WERI-Rb-1 (cell line): ENCODE data around the gene CCDC68.

Experiments used
- DNase-seq: peaks from one replicate; pipeline ENCODE4 v3.0.0-alpha.2; 2020
- H3K27ac ChIP-seq: fragments of 250-450 bp; sonication (Bioruptor Pico); 2 replicates; pipeline ENCODE4 v1.5.1; 2020; ENCODE audit warnings: mild to moderate bottlenecking, moderate library complexity
- H3K27me3 ChIP-seq: fragments of 250-450 bp; sonication (Bioruptor Pico); 2 replicates; pipeline ENCODE4 v1.5.1; 2021; ENCODE audit warnings: mild to moderate bottlenecking, low read depth, moderate library complexity; ENCODE audit not compliant: insufficient read depth, severe bottlenecking
- H3K36me3 ChIP-seq: fragments of 250-450 bp; sonication (Bioruptor Pico); 2 replicates; pipeline ENCODE4 v1.5.1; 2020; ENCODE audit warnings: mild to moderate bottlenecking, moderate library complexity
- H3K4me3 ChIP-seq: 2 replicates; pipeline ENCODE4 v1.5.1; 2011; ENCODE audit warnings: low read depth, mild to moderate bottlenecking, control low read depth, low read length
- H3K9me3 ChIP-seq: fragments of 250-450 bp; sonication (Bioruptor Pico); 2 replicates; pipeline ENCODE4 v1.5.1; 2021; ENCODE audit warnings: mild to moderate bottlenecking, moderate library complexity; ENCODE audit not compliant: severe bottlenecking
- CTCF ChIP-seq: IDR thresholded peaks from 2 replicates; pipeline ENCODE4 v1.5.1; 2011; ENCODE audit warnings: low read depth, mild to moderate bottlenecking, control low read depth, inconsistent platforms, low read length

CCDC68 gene

GRCh38 chr18:54967786-54968185 lies 8.5 kb upstream of the CCDC68 start:
- Histone ChIP-seq H3K27me3 (peaks cover 87% of the 10 kb centered on the region), H3K36me3 (no peaks in the 10 kb centered on the region), H3K9me3 (no peaks in the 10 kb centered on the region), H3K27ac (no peak overlapping the region), H3K4me3 (no peak overlapping the region)
- no peak for DNase-seq
- TF ChIP-seq CTCF: no peak

- Histone ChIP-seq H3K27ac (no peak overlapping the region), H3K9me3 (peaks cover 3% of the 10 kb centered on the region), H3K27me3 (peaks cover 84% of the 10 kb centered on the region), H3K36me3 (no peaks in the 10 kb centered on the region), H3K4me3 (no peak overlapping the region)
- TF ChIP-seq CTCF: no peak
- DNase-seq: no peak
These were observed 5.5 kb upstream of the CCDC68 start for GRCh38 chr18:54964741-54965140.

- peaks cover 10% of the 10 kb centered on the region for H3K9me3 ChIP-seq
- H3K36me3 ChIP-seq: no peaks in the 10 kb centered on the region
- no peak overlapping the region for H3K27ac ChIP-seq
- no peak overlapping the region for H3K4me3 ChIP-seq
- no peak for TF ChIP-seq CTCF
- H3K27me3 ChIP-seq: peaks cover 84% of the 10 kb centered on the region
- no peak for DNase-seq
These were observed 3.8 kb upstream of the CCDC68 start for GRCh38 chr18:54962919-54963645.

DNA sequence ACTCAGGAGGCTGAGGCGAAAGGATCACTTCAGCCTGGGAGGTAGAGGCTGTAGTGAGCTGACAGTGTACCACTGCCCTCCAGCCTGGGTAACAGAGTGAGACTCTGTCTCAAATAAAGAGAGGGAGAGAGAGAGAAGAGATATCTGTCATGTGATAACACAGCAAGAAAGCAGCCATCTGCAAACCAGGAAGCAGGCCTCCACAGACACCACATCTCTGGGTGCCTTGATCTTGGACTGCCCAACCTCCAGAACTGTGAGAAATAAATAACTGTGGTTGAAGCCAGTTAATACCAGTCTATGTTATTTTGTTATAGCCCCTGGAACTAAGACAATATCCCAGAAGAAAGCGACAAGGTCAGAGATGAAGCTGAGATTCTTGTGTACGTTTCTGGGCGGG lies 2.6 kb upstream of the CCDC68 start:
- no peak overlapping the region for H3K27ac ChIP-seq
- H3K36me3 ChIP-seq: no peaks in the 10 kb centered on the region
- no peak for TF ChIP-seq CTCF
- no peak for DNase-seq
- no peak overlapping the region for H3K4me3 ChIP-seq
- peaks cover 10% of the 10 kb centered on the region for H3K9me3 ChIP-seq
- H3K27me3 ChIP-seq: peaks cover 84% of the 10 kb centered on the region

- peaks cover 83% of the 10 kb centered on the region for H3K27me3 ChIP-seq
- TF ChIP-seq CTCF: no peak
- H3K9me3 ChIP-seq: peaks cover 10% of the 10 kb centered on the region
- no peak overlapping the region for H3K4me3 ChIP-seq
- H3K36me3 ChIP-seq: no peaks in the 10 kb centered on the region
- DNase-seq: no peak
- no peak overlapping the region for H3K27ac ChIP-seq
These were observed 1.8 kb upstream of the CCDC68 start for GRCh38 chr18:54961016-54961423.

- no peak for DNase-seq
- H3K27ac ChIP-seq: no peak overlapping the region
- peaks cover 10% of the 10 kb centered on the region for H3K9me3 ChIP-seq
- H3K36me3 ChIP-seq: no peaks in the 10 kb centered on the region
- no peak for TF ChIP-seq CTCF
- no peak overlapping the region for H3K4me3 ChIP-seq
- H3K27me3 ChIP-seq: peaks cover 83% of the 10 kb centered on the region
These were observed 936 bp upstream of the CCDC68 start for GRCh38 chr18:54960197-54960596.
